Lower leg skin (tissue), 3 donors: ENCODE measurements around the gene NF1.

Source experiments
- POLR2A ChIP-seq, 2 donors: fragments of 450-650 bp; IDR thresholded peaks; one replicate each; pipeline ENCODE4 v1.6.1; 2016 to 2017; ENCODE audit warnings: antibody characterized with exemption in 2 of 2, mild to moderate bottlenecking in 1 of 2, moderate library complexity in 1 of 2
- TF ChIP-seq, protein P1 (sequence below), 3 donors: fragments of 450-650 bp; IDR thresholded peaks; one replicate each; pipeline ENCODE4 v1.5.1; 2016; ENCODE audit warnings: antibody characterized with exemption in 3 of 3, mild to moderate bottlenecking in 3 of 3, moderate library complexity in 2 of 3

DNA sequence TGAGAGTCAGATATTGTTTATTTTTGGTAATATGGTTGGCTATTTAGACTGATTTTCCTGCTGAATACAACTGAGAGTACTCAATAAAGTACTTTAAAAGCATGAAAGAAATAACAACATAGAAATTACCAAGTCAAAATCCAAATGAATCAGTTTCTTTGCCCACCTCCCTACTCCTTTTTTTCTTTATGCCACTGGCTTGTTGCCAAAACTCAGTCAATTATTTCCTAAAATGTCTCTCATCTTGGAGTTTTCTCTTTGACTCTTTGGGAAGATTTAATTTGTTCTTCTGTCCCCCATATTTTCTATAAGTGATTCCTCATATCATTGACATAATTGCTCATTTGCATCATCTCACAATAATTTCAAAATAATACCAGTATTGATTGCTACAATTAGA is 204.8 kb downstream of the NF1 start:
- TF ChIP-seq, protein P1, sequence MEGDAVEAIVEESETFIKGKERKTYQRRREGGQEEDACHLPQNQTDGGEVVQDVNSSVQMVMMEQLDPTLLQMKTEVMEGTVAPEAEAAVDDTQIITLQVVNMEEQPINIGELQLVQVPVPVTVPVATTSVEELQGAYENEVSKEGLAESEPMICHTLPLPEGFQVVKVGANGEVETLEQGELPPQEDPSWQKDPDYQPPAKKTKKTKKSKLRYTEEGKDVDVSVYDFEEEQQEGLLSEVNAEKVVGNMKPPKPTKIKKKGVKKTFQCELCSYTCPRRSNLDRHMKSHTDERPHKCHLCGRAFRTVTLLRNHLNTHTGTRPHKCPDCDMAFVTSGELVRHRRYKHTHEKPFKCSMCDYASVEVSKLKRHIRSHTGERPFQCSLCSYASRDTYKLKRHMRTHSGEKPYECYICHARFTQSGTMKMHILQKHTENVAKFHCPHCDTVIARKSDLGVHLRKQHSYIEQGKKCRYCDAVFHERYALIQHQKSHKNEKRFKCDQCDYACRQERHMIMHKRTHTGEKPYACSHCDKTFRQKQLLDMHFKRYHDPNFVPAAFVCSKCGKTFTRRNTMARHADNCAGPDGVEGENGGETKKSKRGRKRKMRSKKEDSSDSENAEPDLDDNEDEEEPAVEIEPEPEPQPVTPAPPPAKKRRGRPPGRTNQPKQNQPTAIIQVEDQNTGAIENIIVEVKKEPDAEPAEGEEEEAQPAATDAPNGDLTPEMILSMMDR (IDR thresholded peaks at IDR 0.05), result no peak
- no peak for TF ChIP-seq POLR2A (IDR thresholded peaks at IDR 0.05)
